Erythroblast (primary cell): Measurements from ENCODE around the gene SPATA20.

Source experiments
- GATA1 ChIP-seq: IDR thresholded peaks from 2 replicates; pipeline ENCODE4 v1.6.1; 2011; ENCODE audit warnings: low read depth, mild to moderate bottlenecking, control low read depth, low read length, moderate library complexity
- POLR2A ChIP-seq: IDR thresholded peaks from 2 replicates; pipeline ENCODE4 v1.6.1; 2011; ENCODE audit warnings: mild to moderate bottlenecking, low read length

GRCh38 chr17:50582741-50583140, 35.8 kb downstream of the SPATA20 start:
- TF ChIP-seq POLR2A (no peak), GATA1 (no peak)
